Stimulated activated CD8-positive, alpha-beta memory T cell treated with anti-CD3 and anti-CD28 coated beads, Interleukin-4, amount 100 ng/mL, for 48 hours (primary cell): Measurements from ENCODE around the gene GFER.
"Not testable (repeated sequence)": the region's sequence is repeated elsewhere in the genome, so short reads cannot be mapped to it uniquely, and the experiment has no call there.

Experiments used
- DNase-seq: peaks from one replicate; pipeline ENCODE4 v3.0.0-alpha.2; 2020

Gene GFER

DNA sequence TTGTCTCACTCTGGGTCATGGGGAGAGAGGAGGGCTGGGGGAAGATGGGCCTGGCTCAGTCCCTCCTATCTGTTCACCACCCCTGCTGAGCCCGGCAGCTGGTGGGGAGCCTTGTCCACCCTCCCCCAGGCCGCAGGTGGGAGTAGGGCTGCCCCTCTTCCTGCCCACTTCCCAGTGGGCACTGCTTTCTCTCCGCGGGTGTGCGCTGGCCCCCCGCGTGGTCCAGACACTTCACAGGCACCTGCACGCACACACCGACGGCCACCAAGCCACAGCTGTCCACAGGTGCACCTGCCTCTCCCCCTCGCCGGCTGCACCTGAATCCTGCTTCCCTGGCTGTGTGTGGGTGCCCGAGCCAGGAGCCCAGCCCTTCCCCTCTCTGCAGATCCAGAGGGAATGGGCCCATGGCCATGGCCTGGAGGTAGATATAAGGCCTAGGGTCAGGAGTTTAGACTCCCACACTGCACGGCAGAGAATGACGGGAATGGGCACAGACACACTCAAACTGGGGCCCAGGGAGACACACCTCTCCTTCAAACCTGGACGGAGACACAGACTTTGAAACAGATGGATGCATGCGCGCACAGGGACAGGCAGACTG is 44.7 kb downstream of the GFER start:
- no peak for DNase-seq

DNA sequence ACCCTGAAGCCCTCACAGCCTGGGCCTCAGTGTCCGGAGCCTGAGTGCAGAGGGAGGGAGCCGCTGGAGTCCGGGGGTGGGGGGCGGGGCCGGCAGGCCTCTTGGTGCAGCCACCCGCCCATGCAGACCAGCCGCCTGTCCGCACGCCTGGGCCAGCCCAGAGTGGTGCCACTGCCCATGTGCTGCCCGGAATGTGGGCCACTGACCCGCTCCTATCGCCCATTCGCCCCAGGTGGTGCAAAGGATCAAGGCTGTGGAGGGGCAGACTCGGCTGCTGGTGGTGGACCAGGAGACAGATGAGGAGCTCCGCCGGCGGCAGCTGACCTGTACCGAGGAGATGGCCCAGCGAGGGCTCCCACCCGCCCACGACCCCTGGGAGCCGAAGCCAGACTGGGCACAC is 45.4 kb downstream of the GFER start:
- DNase-seq: no peak

DNA sequence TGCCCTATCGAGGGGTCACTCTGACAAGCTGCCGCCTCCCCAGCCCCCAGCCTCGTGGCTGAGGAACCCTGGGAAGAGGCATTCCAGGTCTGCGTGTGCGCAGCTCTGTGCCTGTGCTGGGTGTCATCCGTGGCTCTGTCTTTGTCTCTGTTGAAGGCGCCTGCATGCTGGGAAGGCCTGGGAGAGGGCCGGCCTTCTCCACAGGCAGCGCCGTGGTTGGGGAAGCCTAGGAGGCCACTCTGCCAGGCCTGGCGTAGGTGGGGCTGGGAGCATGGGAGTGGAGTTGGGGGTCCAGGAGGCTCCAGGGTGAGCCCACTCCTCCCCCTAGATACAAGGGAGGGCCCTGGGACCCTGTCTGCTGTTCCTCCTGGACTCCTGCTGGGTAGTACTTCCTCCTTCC is 46.0 kb downstream of the GFER start:
- no peak for DNase-seq

GRCh38 chr16:2031081-2031577 is 47.1 kb downstream of the GFER start:
- DNase-seq: no peak

GRCh38 chr16:2032285-2033056 is 48.5 kb downstream of the GFER start:
- DNase-seq: no peak

GRCh38 chr16:2033057-2033908 is 49.3 kb downstream of the GFER start:
- DNase-seq: no peak

DNA sequence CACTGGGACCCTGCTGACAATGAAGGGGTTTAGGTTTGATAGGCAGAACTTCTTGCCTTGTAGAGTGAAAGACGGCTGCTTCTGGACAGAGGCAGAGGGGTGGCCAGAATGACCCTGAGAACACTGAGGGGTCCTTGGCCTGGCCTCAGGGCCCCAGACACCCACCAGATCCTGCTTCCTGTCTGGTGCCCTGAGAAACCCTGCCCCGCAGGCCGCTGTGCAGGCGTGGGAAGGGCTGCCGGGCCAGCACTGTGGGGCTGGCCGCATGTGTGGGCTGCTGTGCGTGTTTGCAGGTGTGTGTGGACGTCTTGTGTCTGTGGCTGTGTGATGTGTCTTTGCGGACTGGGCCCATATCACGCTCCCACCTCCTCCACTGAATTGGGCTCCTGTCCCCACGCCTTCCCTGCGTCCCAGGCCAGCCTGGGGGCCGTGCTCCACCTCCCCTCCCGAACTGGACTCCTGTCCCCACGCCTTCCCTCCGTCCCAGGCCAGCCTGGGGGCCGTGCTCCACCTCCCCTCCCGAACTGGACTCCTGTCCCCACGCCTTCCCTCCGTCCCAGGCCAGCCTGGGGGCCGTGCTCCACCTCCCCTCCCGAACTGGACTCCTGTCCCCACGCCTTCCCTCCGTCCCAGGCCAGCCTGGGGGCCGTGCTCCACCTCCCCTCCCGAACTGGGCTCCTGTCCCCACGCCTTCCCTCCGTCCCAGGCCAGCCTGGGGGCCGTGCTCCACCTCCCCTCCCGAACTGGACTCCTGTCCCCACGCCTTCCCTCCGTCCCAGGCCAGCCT is 50.1 kb downstream of the GFER start:
- DNase-seq: not testable (repeated sequence)

GRCh38 chr16:2034696-2035430 is 50.9 kb downstream of the GFER start:
- DNase-seq: no peak

DNA sequence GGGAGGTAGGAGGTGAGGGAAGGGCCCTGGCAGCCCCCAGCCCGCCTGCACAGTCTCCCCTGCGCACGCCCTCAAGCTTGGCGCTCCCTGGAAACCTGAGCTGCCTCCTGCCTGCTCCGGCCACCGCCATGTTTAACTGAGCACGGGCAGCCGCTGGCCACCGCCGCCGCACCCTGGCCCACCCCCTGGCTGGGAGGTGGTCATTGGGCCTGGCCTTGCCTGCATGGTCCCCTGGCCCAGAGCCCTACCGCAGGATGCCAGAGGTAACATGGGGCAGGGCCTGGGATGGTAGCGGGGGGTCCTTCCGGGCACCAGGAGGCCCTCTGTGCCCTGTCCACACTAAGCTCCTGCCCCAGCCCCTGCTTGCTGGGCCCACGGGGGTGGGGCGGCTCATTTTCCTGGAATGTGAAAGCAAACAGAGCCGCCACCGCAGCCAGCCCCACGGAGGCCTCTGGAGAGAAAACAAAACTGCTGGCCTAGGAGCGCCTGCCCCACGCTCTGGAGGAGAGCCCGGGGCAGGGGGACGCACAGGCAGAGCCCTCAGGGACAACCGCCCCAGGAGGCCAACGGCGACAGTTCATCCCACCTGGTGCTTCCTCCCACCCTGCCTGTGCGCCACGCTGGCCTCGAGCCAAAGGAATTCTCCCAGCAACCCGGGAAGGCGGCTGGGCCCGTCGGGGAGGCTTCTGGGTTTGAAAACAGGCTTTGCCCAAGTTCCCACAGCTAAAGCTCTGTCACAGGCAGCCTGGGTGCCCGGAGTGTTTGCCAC is 51.6 kb downstream of the GFER start:
- DNase-seq: no peak

- DNase-seq: no peak
Observed at GRCh38 chr16:2036200-2036966, 52.4 kb downstream of the GFER start.

GRCh38 chr16:2037115-2037514 is 53.1 kb downstream of the GFER start:
- no peak for DNase-seq
